ENCODE data around the gene TESK1. TPM values are rescaled to one million over a fixed set of nuclear protein-coding genes. Genes with fewer than 3 reads are reported as not detected.

The TESK1 gene
- polyA plus RNA-seq, 2 of the 4 experiments (the other 2 are of a cell fraction) = 16.5 to 33.0 TPM

DNA sequence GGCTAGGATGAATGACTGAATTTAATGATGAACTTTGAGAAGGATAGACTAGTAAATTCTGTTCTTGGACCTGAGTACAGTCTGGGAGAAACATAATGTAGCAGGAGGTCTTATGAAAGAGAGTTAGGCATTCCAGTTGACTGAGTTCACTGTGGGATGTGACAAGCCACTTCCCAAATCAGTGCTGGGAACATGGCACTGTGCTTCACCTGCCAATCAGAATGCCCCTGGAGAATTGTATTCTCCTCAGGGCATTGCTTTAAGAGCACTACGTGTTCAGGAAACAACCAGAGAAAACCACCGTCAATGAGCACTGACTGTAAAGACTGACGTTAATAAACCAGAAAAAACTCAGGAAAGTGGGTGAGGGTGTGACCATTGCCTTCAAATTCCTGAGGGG is 54.3 kb downstream of the TESK1 start:
- Histone ChIP-seq H3K9me3 (no peaks in the 10 kb centered on the region), H3K4me2 (peak overlapping the region; percentile 79), H3K4me1 (peaks cover 32% of the 10 kb centered on the region), H3K27ac (peak overlapping the region; percentile 93 to 98), H3K4me3 (peak overlapping the region; percentile 68; the same call in 2 of the 3 replicates)
- ATAC-seq = no peak
- FAIRE-seq = no peak
- ChIA-PET CTCF (interaction anchor here (0.8 to 21.5 kb wide), 15 partner anchors 12 to 121 kb away, joined by 3 to 498 read pairs (median 5); partner anchors contain the start of genes CA9, CREB3, MSMP and TLN1), POLR2A (interaction anchor here (1.8 to 3.1 kb wide), 4 partner anchors 8 to 90 kb away, joined by 5 to 38 read pairs (median 15); partner anchors contain the start of genes CREB3, GBA2, RGP1 and TLN1)
- TF ChIP-seq SMC3 (IDR thresholded peaks at IDR 0.05) (no peak), NPAS2 (CRISPR knock-in tag; IDR thresholded peaks at IDR 0.05; ENCODE audit: borderline replicate concordance) (no peak), SREBF2 (IDR thresholded peaks at IDR 0.05) (no peak)
- 85% methylated on average over 3 of the region's 3 CpGs for WGBS (ENCODE audit: missing lambda C conversion rate)
- no peak for DNase-seq (ENCODE audit: low read depth in 1 of 2, low spot score in 1 of 2)

Small RNA genes within 50 kb of the gene (small RNA-seq; reads per million reads assigned to genes)
- 0 to 0.78 (median 0) reads per million in 6 experiments for gene MIR4667
- gene RMRP = 0 reads per million in 6 experiments
- 0 reads per million in 6 experiments for gene RPS29P17

Other genes with a start within 250 kb of the TESK1 start
- 15.9 and 16.8 TPM in 2 replicates for gene RUSC2, start 115.2 kb upstream of the TESK1 start, polyA plus RNA-seq (2011; rRNA removed)
- gene RUSC2, start 115.2 kb upstream of the TESK1 start, polyA plus RNA-seq (2017; fragmentation: RNase III; extraction: RNeasy Plus Mini Kit Qiagen cat#74134 plus additional on column Dnase treatment) = 21.0 to 21.6 TPM (median 21.2 TPM) in 3 replicates
- 0.87 and 1.2 TPM in 2 replicates for gene CD72, start 13.2 kb downstream of the TESK1 start, polyA plus RNA-seq (2011; rRNA removed)
- gene CD72, start 13.2 kb downstream of the TESK1 start, polyA plus RNA-seq (2017; fragmentation: RNase III; extraction: RNeasy Plus Mini Kit Qiagen cat#74134 plus additional on column Dnase treatment) = 0.10 to 0.55 TPM (median 0.44 TPM) in 3 replicates
- gene SIT1, start 45.7 kb downstream of the TESK1 start, polyA plus RNA-seq (2011; rRNA removed) = not detected in 2 replicates
- not detected in 3 replicates for gene SIT1, start 45.7 kb downstream of the TESK1 start, polyA plus RNA-seq (2017; fragmentation: RNase III; extraction: RNeasy Plus Mini Kit Qiagen cat#74134 plus additional on column Dnase treatment)
- gene RMRP, start 52.8 kb downstream of the TESK1 start, polyA plus RNA-seq (2011; rRNA removed) = 80.2 and 257 TPM in 2 replicates
- 14.7 TPM in 1 of 3 replicates, not detected in the others for gene RMRP, start 52.8 kb downstream of the TESK1 start, polyA plus RNA-seq (2017; fragmentation: RNase III; extraction: RNeasy Plus Mini Kit Qiagen cat#74134 plus additional on column Dnase treatment)
- gene CCDC107, start 53.0 kb downstream of the TESK1 start, polyA plus RNA-seq (2011; rRNA removed) = 11.0 and 13.3 TPM in 2 replicates
- 20.4 to 21.9 TPM (median 20.7 TPM) in 3 replicates for gene CCDC107, start 53.0 kb downstream of the TESK1 start, polyA plus RNA-seq (2017; fragmentation: RNase III; extraction: RNeasy Plus Mini Kit Qiagen cat#74134 plus additional on column Dnase treatment)
- 17.6 and 21.4 TPM in 2 replicates for gene ARHGEF39, start 59.9 kb downstream of the TESK1 start, polyA plus RNA-seq (2011; rRNA removed)
- 16.7 to 19.5 TPM (median 18.3 TPM) in 3 replicates for gene ARHGEF39, start 59.9 kb downstream of the TESK1 start, polyA plus RNA-seq (2017; fragmentation: RNase III; extraction: RNeasy Plus Mini Kit Qiagen cat#74134 plus additional on column Dnase treatment)
- gene CA9, start 68.7 kb downstream of the TESK1 start, polyA plus RNA-seq (2011; rRNA removed) = 16.3 and 32.9 TPM in 2 replicates
- 2.5 to 5.6 TPM (median 4.5 TPM) in 3 replicates for gene CA9, start 68.7 kb downstream of the TESK1 start, polyA plus RNA-seq (2017; fragmentation: RNase III; extraction: RNeasy Plus Mini Kit Qiagen cat#74134 plus additional on column Dnase treatment)
- 154 and 281 TPM in 2 replicates for gene TPM2, start 84.7 kb downstream of the TESK1 start, polyA plus RNA-seq (2011; rRNA removed)
- gene TPM2, start 84.7 kb downstream of the TESK1 start, polyA plus RNA-seq (2017; fragmentation: RNase III; extraction: RNeasy Plus Mini Kit Qiagen cat#74134 plus additional on column Dnase treatment) = 956 to 1,105 TPM (median 1,022 TPM) in 3 replicates
- gene TLN1, start 126.9 kb downstream of the TESK1 start, polyA plus RNA-seq (2011; rRNA removed) = 65.5 and 72.1 TPM in 2 replicates
- gene TLN1, start 126.9 kb downstream of the TESK1 start, polyA plus RNA-seq (2017; fragmentation: RNase III; extraction: RNeasy Plus Mini Kit Qiagen cat#74134 plus additional on column Dnase treatment) = 108 to 119 TPM (median 117 TPM) in 3 replicates
- gene CREB3, start 127.4 kb downstream of the TESK1 start, polyA plus RNA-seq (2011; rRNA removed) = 33.3 and 36.0 TPM in 2 replicates
- 51.3 to 54.0 TPM (median 51.7 TPM) in 3 replicates for gene CREB3, start 127.4 kb downstream of the TESK1 start, polyA plus RNA-seq (2017; fragmentation: RNase III; extraction: RNeasy Plus Mini Kit Qiagen cat#74134 plus additional on column Dnase treatment)
- gene GBA2, start 144.0 kb downstream of the TESK1 start, polyA plus RNA-seq (2011; rRNA removed) = 40.0 and 47.4 TPM in 2 replicates
- 34.8 to 39.5 TPM (median 38.9 TPM) in 3 replicates for gene GBA2, start 144.0 kb downstream of the TESK1 start, polyA plus RNA-seq (2017; fragmentation: RNase III; extraction: RNeasy Plus Mini Kit Qiagen cat#74134 plus additional on column Dnase treatment)
- gene RGP1, start 144.0 kb downstream of the TESK1 start, polyA plus RNA-seq (2011; rRNA removed) = 16.6 and 20.2 TPM in 2 replicates
- gene RGP1, start 144.0 kb downstream of the TESK1 start, polyA plus RNA-seq (2017; fragmentation: RNase III; extraction: RNeasy Plus Mini Kit Qiagen cat#74134 plus additional on column Dnase treatment) = 15.0 to 16.1 TPM (median 15.3 TPM) in 3 replicates
- gene MSMP, start 149.0 kb downstream of the TESK1 start, polyA plus RNA-seq (2011; rRNA removed) = 0.24 TPM in 1 of 2 replicates, not detected in the other
- gene MSMP, start 149.0 kb downstream of the TESK1 start, polyA plus RNA-seq (2017; fragmentation: RNase III; extraction: RNeasy Plus Mini Kit Qiagen cat#74134 plus additional on column Dnase treatment) = not detected in 3 replicates
- 18.8 and 22.8 TPM in 2 replicates for gene NPR2, start 186.3 kb downstream of the TESK1 start, polyA plus RNA-seq (2011; rRNA removed)
- 7.8 to 8.2 TPM (median 7.8 TPM) in 3 replicates for gene NPR2, start 186.3 kb downstream of the TESK1 start, polyA plus RNA-seq (2017; fragmentation: RNase III; extraction: RNeasy Plus Mini Kit Qiagen cat#74134 plus additional on column Dnase treatment)
- 0.17 and 0.31 TPM in 2 replicates for gene SPAG8, start 207.0 kb downstream of the TESK1 start, polyA plus RNA-seq (2011; rRNA removed)
- 0.45 to 0.71 TPM (median 0.54 TPM) in 3 replicates for gene SPAG8, start 207.0 kb downstream of the TESK1 start, polyA plus RNA-seq (2017; fragmentation: RNase III; extraction: RNeasy Plus Mini Kit Qiagen cat#74134 plus additional on column Dnase treatment)
- gene HINT2, start 209.8 kb downstream of the TESK1 start, polyA plus RNA-seq (2011; rRNA removed) = 46.9 and 47.3 TPM in 2 replicates
- gene HINT2, start 209.8 kb downstream of the TESK1 start, polyA plus RNA-seq (2017; fragmentation: RNase III; extraction: RNeasy Plus Mini Kit Qiagen cat#74134 plus additional on column Dnase treatment) = 59.0 to 69.2 TPM (median 68.5 TPM) in 3 replicates
- not detected in 2 replicates for gene FAM221B, start 223.5 kb downstream of the TESK1 start, polyA plus RNA-seq (2011; rRNA removed)
- not detected in 3 replicates for gene FAM221B, start 223.5 kb downstream of the TESK1 start, polyA plus RNA-seq (2017; fragmentation: RNase III; extraction: RNeasy Plus Mini Kit Qiagen cat#74134 plus additional on column Dnase treatment)
- gene TMEM8B, start 224.0 kb downstream of the TESK1 start, polyA plus RNA-seq (2011; rRNA removed) = 1.8 and 2.0 TPM in 2 replicates
- 1.7 to 2.4 TPM (median 2.2 TPM) in 3 replicates for gene TMEM8B, start 224.0 kb downstream of the TESK1 start, polyA plus RNA-seq (2017; fragmentation: RNase III; extraction: RNeasy Plus Mini Kit Qiagen cat#74134 plus additional on column Dnase treatment)

Measured in A549 (cell line).